Neural cell (in vitro differentiated cells): ENCODE data around the gene OR9G1. TPM values are rescaled to one million over a fixed set of nuclear protein-coding genes. Genes with fewer than 3 reads are reported as not detected.

ENCODE experiments used
- H2AFZ ChIP-seq: fragments of 200-600, 300-800 bp; sonication (generic), shearing (Covaris generic); 2 replicates; pipeline ENCODE4 v1.6.0; 2014; ENCODE audit warnings: low read depth, mild to moderate bottlenecking, antibody characterized with exemption, low read length, moderate library complexity
- H3F3A ChIP-seq: fragments of 200-600 bp; shearing (Covaris generic); 2 replicates; pipeline ENCODE4 v1.6.1; 2016; ENCODE audit warnings: mild to moderate bottlenecking, moderate library complexity, mixed read lengths, antibody characterized with exemption, low read length; ENCODE audit not compliant: insufficient read depth, poor library complexity, severe bottlenecking
- H3K27ac ChIP-seq: fragments of 200-600, 300-800 bp; sonication (generic), shearing (Covaris generic); 2 replicates; pipeline ENCODE4 v1.5.1; 2014; ENCODE audit warnings: mild to moderate bottlenecking, low read length, moderate library complexity
- H3K27me3 ChIP-seq: fragments of 300-800, 200-600 bp; sonication (generic), shearing (Covaris generic); 2 replicates; pipeline ENCODE4 v1.6.0; 2014; ENCODE audit warnings: mild to moderate bottlenecking, low read depth, low read length, moderate library complexity; ENCODE audit not compliant: insufficient read depth
- H3K36me3 ChIP-seq: fragments of 300-800, 200-600 bp; sonication (generic), shearing (Covaris generic); 2 replicates; pipeline ENCODE4 v1.5.1; 2014; ENCODE audit warnings: mild to moderate bottlenecking, antibody characterized with exemption, low read length, moderate library complexity; ENCODE audit not compliant: insufficient read depth
- H3K4me2 ChIP-seq: fragments of 300-800, 200-600 bp; sonication (generic), shearing (Covaris generic); 2 replicates; pipeline ENCODE4 v1.6.0; 2014; ENCODE audit warnings: mild to moderate bottlenecking, low read length
- H3K4me3 ChIP-seq: fragments of 300-800, 200-600 bp; sonication (generic), shearing (Covaris generic); 2 replicates; pipeline ENCODE4 v1.5.1; 2014; ENCODE audit warnings: mild to moderate bottlenecking, low read length, moderate library complexity
- H3K79me2 ChIP-seq: fragments of 200-600 bp; shearing (Covaris generic); replicated peaks from 2 replicates; pipeline ENCODE4 v1.6.0; 2014; ENCODE audit warnings: mild to moderate bottlenecking, low read length, moderate library complexity; ENCODE audit not compliant: insufficient read depth
- H3K9ac ChIP-seq: fragments of 300-800, 200-600 bp; sonication (generic), shearing (Covaris generic); 2 replicates; pipeline ENCODE4 v1.6.1; 2016; ENCODE audit warnings: mild to moderate bottlenecking, low read length, mixed read lengths
- H3K9me2 ChIP-seq: fragments of 200-600 bp; shearing (Covaris generic); 2 replicates; pipeline ENCODE4 v1.6.1; 2016; ENCODE audit warnings: mild to moderate bottlenecking, low read length, mixed read lengths; ENCODE audit not compliant: insufficient read depth
- H3K9me3 ChIP-seq: fragments of 200-600, 300-800 bp; sonication (generic), shearing (Covaris generic); 2 replicates; pipeline ENCODE4 v1.6.1; 2016; ENCODE audit warnings: mild to moderate bottlenecking, mixed run types, low read length, moderate library complexity, mixed read lengths
- H4K20me1 ChIP-seq: fragments of 200-600 bp; shearing (Covaris generic); 2 replicates; pipeline ENCODE4 v1.6.1; 2016; ENCODE audit warnings: mild to moderate bottlenecking, mixed run types; ENCODE audit not compliant: insufficient read depth
- CTCF ChIP-seq: fragments of 450-650 bp; IDR thresholded peaks from 2 replicates; pipeline ENCODE4 v1.5.1; 2014; ENCODE audit warnings: antibody characterized with exemption, mild to moderate bottlenecking, moderate library complexity; ENCODE audit not compliant: poor library complexity, severe bottlenecking
- EP300 ChIP-seq: fragments of 450-650 bp; conservative IDR thresholded peaks from 2 replicates; pipeline ENCODE4 v1.6.1; 2014; ENCODE audit warnings: antibody characterized with exemption, mild to moderate bottlenecking, moderate library complexity; ENCODE audit not compliant: poor library complexity, severe bottlenecking
- EZH2 ChIP-seq: fragments of 200-600, 300-800 bp; shearing (Covaris generic), sonication (generic); IDR thresholded peaks from 2 replicates; pipeline ENCODE4 v1.6.1; 2014; ENCODE audit warnings: antibody characterized with exemption, low read length, borderline replicate concordance, mild to moderate bottlenecking; ENCODE audit not compliant: insufficient read depth, poor library complexity, severe bottlenecking
- MXI1 ChIP-seq: fragments of 450-650 bp; conservative IDR thresholded peaks from 2 replicates; pipeline ENCODE4 v1.6.1; 2014; ENCODE audit warnings: antibody characterized with exemption, mild to moderate bottlenecking; ENCODE audit not compliant: poor library complexity, severe bottlenecking
- POLR2AphosphoS5 ChIP-seq: IDR thresholded peaks from 2 replicates; pipeline ENCODE4 v1.6.1; 2012
- RAD21 ChIP-seq: fragments of 450-650 bp; conservative IDR thresholded peaks from 2 replicates; pipeline ENCODE4 v1.6.1; 2014; ENCODE audit warnings: antibody characterized with exemption, mild to moderate bottlenecking, moderate library complexity
- REST ChIP-seq: IDR thresholded peaks from 2 replicates; pipeline ENCODE4 v1.6.1; 2012; ENCODE audit warnings: borderline replicate concordance
- SMC3 ChIP-seq: fragments of 450-650 bp; conservative IDR thresholded peaks from 2 replicates; pipeline ENCODE4 v1.6.1; 2014; ENCODE audit warnings: antibody characterized with exemption, mild to moderate bottlenecking, moderate library complexity; ENCODE audit not compliant: poor library complexity
- TAF1 ChIP-seq: IDR thresholded peaks from 2 replicates; pipeline ENCODE4 v1.6.1; 2012; ENCODE audit warnings: low read depth
- polyA plus RNA-seq: library from polyadenylated mRNA; depleted of rRNA; stranded (reverse); fragments of >200 nt; gene quantifications from 2 replicates; pipeline ENCODE4 v1.2.3, GENCODE V29; 2014
- small RNA-seq, 3 experiments: library from RNA; depleted of rRNA; stranded (forward); fragments of <200 nt; gene quantifications; one replicate each; pipeline ENCODE3, GENCODE V24; 2012

Gene OR9G1
- polyA plus RNA-seq, 1 donor from 2014 or later: not detected

GRCh38 chr11:56751480-56751879 is 52.6 kb downstream of the OR9G1 start:
- Histone ChIP-seq H3K27me3 (no peaks in the 10 kb centered on the region), H3K4me3 (no peak overlapping the region), H4K20me1 (no peaks in the 10 kb centered on the region), H3K79me2 (no peaks in the 10 kb centered on the region), H3K4me2 (no peak overlapping the region), H3F3A (no peaks in the 10 kb centered on the region), H2AFZ (no peak overlapping the region), H3K9me3 (no peaks in the 10 kb centered on the region), H3K9me2 (no peaks in the 10 kb centered on the region), H3K36me3 (no peaks in the 10 kb centered on the region), H3K9ac (no peak overlapping the region), H3K27ac (no peak overlapping the region)
- TF ChIP-seq SMC3 (no peak), REST (no peak), CTCF (no peak), POLR2AphosphoS5 (no peak), EZH2 (no peak), RAD21 (no peak), EP300 (no peak), MXI1 (no peak), TAF1 (no peak)

Small RNA genes within 50 kb of the gene (small RNA-seq; reads per million reads assigned to genes)
- 0 reads per million in 3 experiments for gene AP001803.1
- gene AP004245.1: 0 reads per million in 3 experiments
- gene MIR6128: 0 reads per million in 3 experiments

Other genes with a start within 250 kb of the OR9G1 start
- not detected in 2 replicates for gene OR5M3, start 225.7 kb upstream of the OR9G1 start, polyA plus RNA-seq
- gene OR5M8, start 207.7 kb upstream of the OR9G1 start, polyA plus RNA-seq: not detected in 2 replicates
- not detected in 2 replicates for gene OR5M11, start 155.8 kb upstream of the OR9G1 start, polyA plus RNA-seq
- not detected in 2 replicates for gene OR5M10, start 121.4 kb upstream of the OR9G1 start, polyA plus RNA-seq
- not detected in 2 replicates for gene OR5M1, start 84.2 kb upstream of the OR9G1 start, polyA plus RNA-seq
- not detected in 2 replicates for gene OR5AP2, start 56.7 kb upstream of the OR9G1 start, polyA plus RNA-seq
- not detected in 2 replicates for gene OR5AR1, start 35.4 kb upstream of the OR9G1 start, polyA plus RNA-seq
- gene OR9G4, start 49.6 kb downstream of the OR9G1 start, polyA plus RNA-seq: not detected in 2 replicates